Activated effector memory CD4-positive, alpha-beta T cell treated with anti-CD3 and anti-CD28 coated beads, Interleukin-2, amount 50 U/mL, for 16 hours (primary cell): Measurements from ENCODE around the gene IL27RA.
"Not testable (repeated sequence)": the region's sequence is repeated elsewhere in the genome, so short reads cannot be mapped to it uniquely, and the experiment has no call there.

Source experiments
- DNase-seq: peaks from one replicate; pipeline ENCODE4 v3.0.0-alpha.2; 2020

IL27RA gene

DNA sequence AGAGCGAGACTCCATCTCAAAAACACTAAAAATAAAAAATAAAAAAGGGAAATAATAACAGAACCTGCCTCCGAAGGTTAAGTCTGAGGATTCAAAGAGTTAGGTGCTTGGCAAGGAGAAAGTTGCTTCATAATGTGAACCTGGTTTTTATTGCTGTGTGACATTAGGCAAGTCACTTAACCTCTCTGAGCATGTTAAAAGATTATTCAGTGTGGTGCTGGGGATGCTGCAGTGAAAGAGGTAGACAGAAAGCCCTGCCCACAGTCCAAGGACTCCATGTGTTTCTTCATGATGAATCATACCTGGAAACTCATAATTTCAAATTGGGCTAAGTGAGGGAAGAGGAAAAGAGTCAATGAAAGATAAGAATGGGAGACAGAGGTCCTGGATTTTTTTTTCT, 2.4 kb downstream of the IL27RA start:
- DNase-seq = no peak

DNA sequence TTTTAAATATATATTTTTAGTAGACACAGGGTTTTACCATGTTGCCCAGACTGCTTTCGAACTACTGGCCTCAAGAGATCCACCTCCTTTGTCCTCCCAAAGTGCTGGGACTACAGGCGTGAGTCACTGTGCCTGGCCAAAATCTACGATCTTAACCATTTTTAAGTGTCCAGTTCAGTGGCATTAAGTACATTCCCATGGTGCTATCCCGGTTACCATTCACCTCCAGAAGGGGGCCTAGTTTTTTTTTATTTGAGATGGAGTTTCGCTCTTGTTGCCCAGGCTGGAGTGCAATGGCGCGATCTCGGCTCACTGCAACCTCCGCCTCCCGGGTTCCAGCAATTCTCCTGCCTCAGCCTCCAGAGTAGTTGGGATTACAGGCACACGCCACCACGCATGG, 3.6 kb downstream of the IL27RA start:
- not testable (repeated sequence) for DNase-seq

DNA sequence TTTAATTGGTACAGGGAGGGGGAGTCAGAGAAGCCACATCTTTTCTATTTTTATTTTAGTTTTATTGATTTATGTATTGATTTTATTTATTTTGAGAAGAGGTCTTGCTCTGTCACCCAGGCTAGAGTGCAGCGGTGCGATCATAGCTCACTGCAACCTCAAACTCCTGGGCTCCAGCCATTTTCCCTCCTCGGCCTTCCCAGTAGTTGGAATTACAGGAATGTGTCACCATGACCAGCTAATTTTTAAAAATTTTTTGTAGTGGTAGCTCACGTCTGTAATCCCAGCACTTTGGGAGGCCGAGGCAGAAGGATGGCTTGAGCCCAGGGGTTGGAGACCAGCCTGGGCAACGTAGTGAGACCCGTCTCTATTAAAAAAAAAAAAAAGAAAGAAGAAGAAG, 4.1 kb downstream of the IL27RA start:
- DNase-seq = no peak

DNA sequence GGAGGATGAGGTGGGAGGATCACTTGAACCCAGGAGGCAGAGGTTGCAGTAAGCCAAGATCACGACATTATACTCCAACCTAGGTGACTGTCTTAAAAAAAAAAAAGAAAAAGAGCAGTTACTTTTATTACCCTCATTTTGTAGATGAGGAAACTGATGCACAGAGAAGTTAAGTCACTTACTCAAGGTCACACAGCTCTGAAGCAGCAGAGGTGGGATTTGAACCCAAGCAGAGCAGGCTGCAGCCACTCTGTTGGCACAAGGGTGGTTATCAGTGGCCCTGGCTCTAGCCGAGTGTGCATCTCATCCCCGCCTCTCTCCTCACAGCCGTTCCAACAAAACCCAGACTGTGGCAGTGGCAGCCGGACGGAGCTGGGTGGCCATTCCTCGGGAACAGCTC, 7.6 kb downstream of the IL27RA start:
- no peak for DNase-seq

DNA sequence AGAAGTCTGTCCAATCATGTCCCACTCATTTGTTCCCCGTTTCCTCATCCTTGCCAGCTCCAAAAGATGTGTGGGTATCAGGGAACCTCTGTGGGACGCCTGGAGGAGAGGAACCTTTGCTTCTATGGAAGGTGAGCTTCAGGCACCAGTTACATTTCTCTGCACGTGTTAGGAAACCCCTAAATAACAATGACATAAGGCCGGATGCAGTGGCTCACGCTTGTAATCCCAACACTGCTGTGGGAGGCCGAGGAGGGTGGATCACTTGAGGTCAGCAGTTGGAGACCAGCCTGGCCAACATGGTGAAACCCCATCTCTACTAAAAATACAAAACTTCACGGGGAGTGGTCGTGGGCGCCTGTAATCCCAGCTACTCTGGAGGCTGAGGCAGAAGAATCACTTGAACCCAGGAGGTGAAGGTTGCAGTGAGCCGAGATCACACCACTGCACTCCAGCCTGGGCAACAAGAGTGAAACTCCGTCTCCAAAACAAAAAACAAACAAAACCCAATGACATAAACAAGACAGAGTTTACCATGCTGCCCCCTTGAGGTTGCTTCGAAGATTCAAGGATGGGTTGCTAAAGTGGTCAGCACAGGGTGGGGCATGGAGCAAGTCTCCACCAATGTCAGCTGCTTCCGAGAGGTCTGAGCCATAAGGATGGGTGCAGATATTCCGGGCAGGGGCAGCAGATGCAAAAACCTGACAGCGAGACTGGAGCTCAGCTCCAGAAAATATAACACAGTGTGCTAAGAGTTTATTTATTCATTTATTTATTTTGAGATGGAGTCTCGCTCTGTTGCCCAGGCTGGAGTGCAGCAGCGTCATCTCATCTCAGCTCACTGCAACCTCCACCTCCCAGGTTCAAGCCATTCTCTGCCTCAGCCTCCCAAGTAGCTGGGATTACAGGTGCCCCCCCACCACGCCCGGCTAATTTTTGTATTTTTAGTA, 11.4 kb downstream of the IL27RA start:
- DNase-seq = peak; percentile 74

DNA sequence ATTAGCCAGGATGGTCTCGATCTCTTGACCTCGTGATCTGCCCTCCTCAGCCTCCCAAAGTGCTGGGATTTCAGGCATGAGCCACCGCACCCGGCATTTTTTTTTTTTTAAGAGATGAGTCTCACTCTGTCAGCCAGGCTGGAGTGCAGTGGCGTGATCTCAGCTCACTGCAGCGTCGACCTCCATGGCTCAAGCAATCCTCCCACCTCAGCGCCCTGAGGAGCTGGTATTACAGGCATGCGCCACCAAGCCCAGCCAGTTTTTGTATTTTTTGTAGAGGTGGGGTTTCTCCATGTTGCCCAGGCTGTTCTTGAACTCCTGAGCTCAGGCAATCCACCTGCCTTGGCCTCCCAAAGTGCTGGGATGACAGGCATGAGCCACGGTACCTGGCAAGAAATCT, 16.3 kb downstream of the IL27RA start:
- DNase-seq = not testable (repeated sequence)

DNA sequence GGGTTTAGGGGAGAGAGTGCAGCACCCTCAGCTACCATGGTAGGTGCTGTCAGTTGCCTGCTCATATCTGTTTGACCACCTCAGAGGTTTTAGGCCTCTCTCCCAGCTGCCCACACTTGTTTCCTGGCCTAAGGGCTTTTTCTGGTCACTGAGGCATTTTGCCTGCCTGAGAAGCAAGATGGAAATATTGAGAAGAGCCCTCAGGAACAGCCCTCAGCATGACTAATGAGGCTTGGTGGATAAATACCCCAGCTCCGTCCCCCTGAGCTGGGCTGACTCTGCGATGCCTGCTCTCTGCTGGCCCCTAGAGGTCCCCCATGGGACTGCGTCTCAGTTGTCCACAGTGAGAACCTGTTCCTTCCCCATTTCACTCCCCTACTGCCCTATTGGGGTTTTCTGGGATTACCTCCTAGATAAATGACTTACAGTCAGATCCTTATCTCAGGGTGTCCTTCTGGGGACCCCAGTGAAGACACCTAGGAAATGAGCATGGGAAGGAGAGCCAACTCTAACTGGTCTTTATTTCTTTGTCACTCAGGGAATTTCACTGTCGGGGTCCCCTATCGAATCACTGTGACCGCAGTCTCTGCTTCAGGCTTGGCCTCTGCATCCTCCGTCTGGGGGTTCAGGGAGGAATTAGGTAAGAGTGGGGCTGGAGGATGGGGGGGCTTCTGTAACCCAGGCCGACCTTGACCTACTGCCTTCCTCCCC, 17.0 kb downstream of the IL27RA start:
- peak; percentile 91 for DNase-seq

DNA sequence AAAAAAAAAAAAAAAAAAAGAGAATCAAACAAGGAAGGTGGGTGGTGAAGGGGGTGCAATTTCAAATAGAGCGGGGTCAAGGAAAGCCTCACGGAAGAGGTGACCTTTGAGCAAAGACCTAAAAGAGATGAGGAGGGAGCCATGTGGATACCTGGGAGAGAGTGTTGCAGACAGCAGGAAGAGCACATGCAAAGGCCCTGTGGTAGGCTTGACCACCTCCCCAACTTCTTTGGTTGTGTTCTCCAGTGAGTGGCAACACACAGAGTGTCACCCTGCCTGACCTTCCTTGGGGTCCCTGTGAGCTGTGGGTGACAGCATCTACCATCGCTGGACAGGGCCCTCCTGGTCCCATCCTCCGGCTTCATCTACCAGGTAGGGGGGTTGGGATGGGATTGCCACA, 18.9 kb downstream of the IL27RA start:
- DNase-seq = no peak

DNA sequence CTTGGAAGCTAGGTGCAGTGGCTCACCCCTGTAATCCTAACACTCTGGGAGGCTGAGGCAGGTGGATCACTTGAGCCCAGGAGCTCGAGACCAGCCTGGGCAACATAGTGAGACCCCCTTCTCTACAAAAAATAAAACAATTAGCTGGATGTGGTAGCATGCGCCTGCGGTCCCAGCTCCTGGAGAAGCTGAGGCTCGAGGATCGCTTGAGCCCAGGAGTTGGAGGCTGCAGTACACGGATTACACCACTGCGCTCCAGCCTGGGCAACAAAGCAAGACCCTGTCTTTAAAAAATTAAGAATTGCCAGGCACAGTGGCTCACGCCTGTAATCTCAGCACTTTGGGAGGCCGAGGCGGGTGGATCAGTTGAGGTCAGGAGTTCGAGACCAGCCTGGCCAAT, 19.4 kb downstream of the IL27RA start:
- not testable (repeated sequence) for DNase-seq

DNA sequence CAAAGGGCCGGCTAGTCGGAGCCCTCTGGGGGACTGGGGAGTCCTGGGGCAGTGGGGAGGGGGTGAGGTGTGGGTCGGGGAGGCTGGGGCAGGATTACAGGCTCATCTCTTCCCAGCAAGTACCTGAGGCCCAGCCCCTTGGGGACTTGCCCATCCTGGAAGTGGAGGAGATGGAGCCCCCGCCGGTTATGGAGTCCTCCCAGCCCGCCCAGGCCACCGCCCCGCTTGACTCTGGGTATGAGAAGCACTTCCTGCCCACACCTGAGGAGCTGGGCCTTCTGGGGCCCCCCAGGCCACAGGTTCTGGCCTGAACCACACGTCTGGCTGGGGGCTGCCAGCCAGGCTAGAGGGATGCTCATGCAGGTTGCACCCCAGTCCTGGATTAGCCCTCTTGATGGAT, 20.4 kb downstream of the IL27RA start:
- no peak for DNase-seq

DNA sequence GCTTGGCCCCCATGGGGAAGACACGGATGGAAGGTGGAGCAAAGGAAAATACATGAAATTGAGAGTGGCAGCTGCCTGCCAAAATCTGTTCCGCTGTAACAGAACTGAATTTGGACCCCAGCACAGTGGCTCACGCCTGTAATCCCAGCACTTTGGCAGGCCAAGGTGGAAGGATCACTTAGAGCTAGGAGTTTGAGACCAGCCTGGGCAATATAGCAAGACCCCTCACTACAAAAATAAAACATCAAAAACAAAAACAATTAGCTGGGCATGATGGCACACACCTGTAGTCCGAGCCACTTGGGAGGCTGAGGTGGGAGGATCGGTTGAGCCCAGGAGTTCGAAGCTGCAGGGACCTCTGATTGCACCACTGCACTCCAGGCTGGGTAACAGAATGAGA, 20.9 kb downstream of the IL27RA start:
- DNase-seq = no peak

DNA sequence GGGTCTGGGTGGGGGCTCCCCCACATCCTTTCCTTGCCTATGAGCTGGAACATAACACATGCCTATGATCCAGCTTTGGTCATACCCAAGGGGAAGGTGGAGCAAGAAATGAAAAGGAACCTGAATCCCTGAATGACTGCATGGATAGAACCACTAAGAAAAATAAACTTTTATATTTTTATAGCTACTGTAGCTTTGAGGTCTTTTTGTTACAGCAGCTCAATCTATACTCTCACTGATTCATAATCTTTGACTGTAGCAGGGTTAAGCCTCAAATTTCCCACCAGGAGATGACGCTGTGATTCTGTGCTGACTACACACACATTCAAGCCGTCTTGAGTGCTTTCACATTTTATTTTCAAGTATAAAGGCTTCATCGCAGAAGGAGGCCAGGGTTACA, 21.5 kb downstream of the IL27RA start:
- no peak for DNase-seq

DNA sequence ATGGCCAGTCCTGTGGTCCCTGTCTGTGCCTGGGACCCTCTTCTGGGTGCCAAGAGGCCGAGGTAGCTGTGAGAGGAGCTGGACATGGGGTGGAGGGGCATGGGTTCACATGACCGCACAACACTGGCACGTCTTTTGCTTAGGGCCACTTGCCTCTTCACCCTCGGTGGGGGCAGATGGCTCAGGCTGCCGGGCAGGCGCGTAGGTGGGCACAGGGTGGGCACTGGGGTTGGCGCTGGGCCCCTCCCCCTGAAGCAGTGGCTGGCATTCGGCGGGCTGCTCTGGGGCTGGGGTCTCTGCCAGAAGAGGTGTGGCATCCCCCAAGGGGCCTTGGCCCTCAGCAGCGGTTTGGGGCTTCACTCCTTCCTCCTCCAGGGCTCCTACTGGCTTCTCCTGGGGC, 21.9 kb downstream of the IL27RA start:
- DNase-seq = no peak

DNA sequence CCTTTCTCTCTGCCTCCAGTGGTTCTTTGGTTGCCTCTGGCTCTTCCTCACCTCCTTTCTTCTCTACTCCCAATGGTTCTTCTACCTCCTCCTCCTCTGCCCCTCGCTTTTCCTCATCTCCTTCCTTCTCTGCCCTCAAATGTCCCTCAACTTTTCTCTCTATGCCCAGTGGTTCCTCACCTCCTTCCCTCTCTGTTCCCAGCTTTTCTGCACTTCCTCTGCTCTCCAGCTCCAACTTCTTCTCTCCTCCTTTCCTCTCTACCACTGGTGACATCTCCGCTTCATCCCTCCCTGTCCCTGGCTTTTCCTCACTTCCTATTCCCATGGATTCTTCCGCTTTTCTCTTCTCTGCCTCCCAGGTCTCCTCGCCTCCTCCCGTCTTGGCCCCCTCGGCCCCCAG, 22.5 kb downstream of the IL27RA start:
- no peak for DNase-seq

DNA sequence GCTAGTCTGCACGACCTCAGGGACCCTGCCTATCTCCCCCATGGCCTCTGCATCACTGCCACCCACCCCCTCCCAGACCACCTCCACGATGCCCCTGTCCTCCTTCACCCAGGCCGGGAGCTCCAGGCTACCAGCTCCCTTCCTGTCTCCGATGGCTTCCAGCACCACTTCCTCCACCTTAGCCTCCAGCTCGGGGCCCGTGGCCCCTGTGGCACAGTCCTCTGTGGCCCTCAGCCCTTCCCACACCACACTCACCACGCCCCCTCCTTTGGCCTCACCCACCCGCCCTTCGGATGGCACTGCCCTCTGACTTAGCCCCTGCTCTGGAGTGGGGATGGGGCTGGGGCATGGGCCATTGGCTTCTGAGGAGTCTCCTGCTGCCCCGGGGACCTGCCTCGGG, 23.2 kb downstream of the IL27RA start:
- no peak for DNase-seq

DNA sequence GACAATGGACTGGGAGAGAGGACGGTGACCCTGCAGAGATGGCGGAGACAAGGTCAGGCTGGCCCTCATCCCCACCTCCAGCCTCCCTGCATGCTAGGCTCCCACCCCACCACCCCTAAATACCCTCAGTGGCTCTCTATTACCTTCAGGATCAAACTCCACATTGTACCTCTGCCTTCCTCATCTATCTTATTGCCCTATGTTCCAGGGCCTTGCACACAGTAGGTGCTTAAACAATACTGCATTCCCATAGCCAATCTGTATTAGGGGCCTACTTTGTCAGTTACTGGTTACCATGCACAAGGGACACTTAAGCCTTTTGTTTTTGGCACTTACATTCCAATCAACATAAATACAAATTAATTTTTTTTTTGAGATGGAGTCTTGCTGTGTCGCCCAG, 23.8 kb downstream of the IL27RA start:
- no peak for DNase-seq

DNA sequence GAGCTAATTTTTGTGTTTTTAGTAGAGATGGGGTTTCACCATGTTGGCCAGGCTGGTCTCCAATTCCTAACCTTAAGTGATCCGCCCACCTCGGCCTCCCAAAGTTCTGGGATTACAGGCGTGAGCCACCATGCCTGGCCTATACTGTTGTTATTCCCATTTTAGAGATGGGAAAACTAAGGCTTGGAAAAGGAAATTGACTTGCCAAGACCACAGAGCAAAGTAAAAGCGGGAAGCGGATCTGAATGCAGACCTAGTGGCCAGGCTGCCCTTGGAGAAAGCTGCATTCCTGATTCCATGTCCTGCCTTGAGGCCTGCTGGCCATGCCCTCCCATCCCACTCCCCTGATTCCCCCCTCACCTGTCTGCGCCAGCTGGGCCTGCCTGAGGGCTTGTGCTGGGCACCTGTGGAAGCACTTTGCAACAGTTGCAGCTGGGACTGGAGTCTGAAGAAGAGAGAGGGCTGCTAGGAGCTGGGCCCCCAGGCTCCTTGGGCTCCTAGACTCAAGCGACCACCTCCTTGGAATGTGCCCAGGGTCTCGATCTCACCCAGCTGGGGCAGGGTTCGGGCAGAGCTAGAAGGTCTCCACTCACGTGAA, 24.6 kb downstream of the IL27RA start:
- DNase-seq = no peak

DNA sequence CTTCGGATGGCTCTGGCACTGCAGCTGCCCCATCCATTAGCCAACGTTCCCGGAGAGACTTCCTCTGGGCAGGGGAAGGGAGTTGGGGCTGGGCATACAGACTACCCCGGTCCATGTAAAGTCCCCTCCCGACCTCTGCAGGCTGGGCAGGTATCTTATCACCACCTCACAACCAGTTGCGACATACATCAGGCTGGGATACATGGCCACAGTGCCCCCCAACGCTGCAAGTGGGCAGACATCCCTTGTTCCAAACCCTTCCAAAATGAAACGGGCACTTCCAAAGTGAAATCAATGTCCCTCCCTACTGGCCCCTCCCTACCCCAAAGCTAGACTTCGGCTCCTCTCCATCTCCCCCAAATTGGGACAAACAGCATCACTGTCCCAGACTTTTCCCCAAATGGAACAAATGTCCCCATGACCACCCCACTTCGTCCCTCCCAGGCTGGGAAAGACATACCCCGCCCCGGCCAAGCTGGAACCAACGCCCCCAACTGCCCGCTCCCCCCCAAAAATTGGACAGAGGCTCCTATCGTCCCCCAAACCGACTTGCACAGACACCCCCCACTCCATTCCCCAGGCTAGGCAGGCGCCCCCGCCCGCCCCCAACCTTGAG, 25.3 kb downstream of the IL27RA start:
- no peak for DNase-seq

DNA sequence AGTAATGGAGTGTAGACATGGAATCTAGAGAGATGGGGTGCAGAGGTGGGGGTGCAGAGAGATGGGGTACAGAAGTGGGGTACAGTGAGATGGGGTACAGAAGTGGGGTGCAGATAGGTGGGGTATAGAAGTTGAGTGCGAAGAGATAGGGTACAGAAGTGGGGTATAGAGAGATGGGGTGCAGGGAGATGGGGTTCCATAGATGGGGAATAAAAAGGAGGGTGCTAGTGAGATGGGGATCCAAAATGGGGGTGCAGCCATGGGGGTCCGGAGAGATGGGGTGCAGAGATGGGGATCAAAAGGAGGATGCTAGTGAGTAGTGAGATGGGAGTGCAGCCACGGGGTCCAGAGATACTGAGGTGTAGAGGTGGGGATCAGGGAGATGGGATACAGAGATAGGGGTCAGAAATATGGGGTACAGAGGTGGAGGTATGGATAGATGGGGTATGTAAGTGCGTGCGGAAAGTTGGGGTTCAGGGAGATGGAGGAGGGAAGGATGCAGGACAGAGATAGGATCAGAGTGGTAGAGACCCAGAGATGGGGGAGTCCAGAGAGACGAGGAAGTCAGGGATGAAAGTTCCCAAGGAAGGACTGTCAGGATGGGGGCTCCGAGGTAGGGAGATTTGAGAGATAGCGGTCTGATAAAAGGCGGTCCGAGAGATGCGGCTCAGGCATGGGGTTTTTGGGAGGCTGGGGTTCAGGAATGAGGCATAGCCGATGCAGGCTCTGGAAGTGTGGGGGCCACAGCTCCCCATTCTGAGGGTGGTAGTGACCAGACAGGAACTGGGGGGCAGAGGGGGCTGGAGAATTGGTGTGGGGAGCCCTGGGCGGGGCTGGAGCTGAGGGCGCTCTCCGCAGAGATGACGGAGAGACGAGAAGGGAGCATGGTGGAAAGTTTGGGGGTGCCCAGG, 26.9 kb downstream of the IL27RA start:
- DNase-seq = no peak

DNA sequence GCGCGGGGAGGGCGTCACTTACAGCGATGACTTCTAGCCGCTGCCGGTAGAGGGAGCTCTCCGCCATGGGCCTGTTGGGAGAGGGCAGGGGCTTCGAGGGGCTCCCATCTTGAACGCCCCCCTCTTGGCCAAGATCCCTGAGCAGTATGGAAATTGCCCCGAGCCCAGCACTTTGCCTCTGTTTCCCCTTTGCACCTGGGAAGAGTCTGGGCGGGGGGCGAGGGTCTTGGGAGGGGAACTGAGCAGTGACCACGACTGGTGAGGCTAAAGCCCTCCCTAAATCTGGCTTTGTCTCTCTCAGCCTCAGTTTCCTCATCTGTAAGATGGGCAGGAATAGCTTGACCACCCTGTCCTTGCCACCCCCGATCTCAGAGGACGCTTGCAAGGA, 27.5 kb downstream of the IL27RA start:
- DNase-seq = peak; percentile 81

DNA sequence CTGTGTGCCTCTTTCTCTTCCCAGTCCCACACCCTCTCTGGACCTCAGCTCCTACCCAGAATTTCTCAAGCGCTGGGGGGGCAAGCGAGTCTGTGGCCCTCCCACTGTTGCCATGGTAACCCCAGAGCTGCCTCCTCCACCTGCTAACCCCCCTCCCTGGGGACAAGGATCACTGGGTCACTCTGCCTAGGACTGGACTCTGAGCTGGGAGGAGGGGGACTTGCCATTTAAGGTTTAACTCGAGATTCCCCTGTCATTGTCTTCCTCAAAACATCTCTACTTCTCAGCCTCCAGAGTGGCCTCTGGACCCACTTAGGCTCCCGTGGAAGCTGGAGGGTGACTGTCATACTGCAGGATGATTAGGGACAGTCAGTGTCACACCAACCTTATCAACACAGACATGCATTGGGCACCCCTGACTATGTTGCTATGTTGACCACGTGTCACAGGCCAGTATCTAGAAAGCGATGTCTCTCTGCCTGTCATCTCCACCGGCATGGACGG, 28.1 kb downstream of the IL27RA start:
- DNase-seq = no peak

DNA sequence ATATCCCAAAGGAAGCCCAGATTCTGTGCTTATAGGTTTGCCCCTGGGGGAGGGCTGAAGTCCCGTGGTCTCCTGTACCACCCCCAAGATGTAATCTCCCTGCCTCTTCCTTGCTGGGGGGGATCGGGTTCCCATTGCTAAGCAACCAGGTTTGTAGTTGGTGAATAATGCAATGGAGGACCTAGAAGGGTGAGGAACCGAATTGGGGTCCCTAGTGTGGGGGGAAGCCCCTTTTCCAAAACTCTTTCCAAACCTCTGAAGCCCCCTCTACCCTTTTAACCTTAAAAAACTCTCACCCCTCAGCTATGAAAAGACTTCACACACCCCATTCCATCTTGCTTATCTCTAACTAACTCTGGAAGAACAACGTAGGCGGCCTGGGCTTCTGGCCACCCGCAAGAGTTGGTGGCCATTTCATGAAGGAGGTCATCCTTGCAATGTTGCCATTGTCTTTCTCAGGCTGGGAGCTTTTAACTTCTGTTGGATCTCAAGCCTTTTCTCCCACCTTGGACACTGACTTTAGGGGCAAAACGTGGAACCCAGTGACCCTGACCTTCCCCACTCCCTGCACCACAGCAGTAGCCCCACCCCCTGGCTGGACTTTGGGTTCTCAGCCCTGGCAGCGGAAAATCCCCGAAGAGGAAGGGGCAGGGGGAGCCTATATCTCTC, 29.7 kb downstream of the IL27RA start:
- DNase-seq = no peak
